Neuronal stem cell (in vitro differentiated cells): Measurements from ENCODE around the gene NDST1.

ENCODE experiments used
- DNase-seq: peaks from one replicate; pipeline ENCODE4 v3.0.0-alpha.2; 2013; ENCODE audit warnings: low spot score
- H2AFZ ChIP-seq: one replicate; pipeline ENCODE4 v1.6.1; 2013; ENCODE audit warnings: mild to moderate bottlenecking, low read length, inconsistent platforms
- H2AK5ac ChIP-seq: 2 replicates; pipeline ENCODE4 v1.6.1; 2013; ENCODE audit warnings: low read depth, mild to moderate bottlenecking, inconsistent platforms, low read length, moderate library complexity, mixed read lengths
- H2BK120ac ChIP-seq: 2 replicates; pipeline ENCODE4 v1.6.1; 2013; ENCODE audit warnings: low read depth, mild to moderate bottlenecking, inconsistent platforms, low read length, moderate library complexity, mixed read lengths
- H2BK12ac ChIP-seq: one replicate; pipeline ENCODE4 v1.6.1; 2013; ENCODE audit warnings: low read length, inconsistent platforms
- H2BK15ac ChIP-seq: 2 replicates; pipeline ENCODE4 v1.6.1; 2013; ENCODE audit warnings: mild to moderate bottlenecking, low read length, inconsistent platforms, mixed read lengths
- H2BK5ac ChIP-seq: one replicate; pipeline ENCODE4 v1.6.1; 2013; ENCODE audit warnings: inconsistent platforms, mild to moderate bottlenecking, low read length, moderate library complexity
- H3K14ac ChIP-seq: one replicate; pipeline ENCODE4 v1.6.1; 2013; ENCODE audit warnings: low read length, inconsistent platforms
- H3K18ac ChIP-seq: 2 replicates; pipeline ENCODE4 v1.6.1; 2013; ENCODE audit warnings: low read length, inconsistent platforms
- H3K23ac ChIP-seq: 2 replicates; pipeline ENCODE4 v1.6.1; 2013; ENCODE audit warnings: low read depth, mild to moderate bottlenecking, mixed read lengths, low read length, inconsistent platforms; ENCODE audit not compliant: poor library complexity
- H3K27ac ChIP-seq: replicated peaks from 3 replicates; pipeline ENCODE4 v1.5.1; 2013; ENCODE audit warnings: low read length, inconsistent platforms
- H3K27me3 ChIP-seq, 3 experiments: 2 replicates each; pipeline ENCODE4 v1.6.1; 2013; ENCODE audit warnings: low read length in 3 of 3, mild to moderate bottlenecking in 2 of 3, inconsistent platforms in 1 of 3, low read depth in 1 of 3, mixed read lengths in 1 of 3, moderate library complexity in 1 of 3; ENCODE audit not compliant: control insufficient read depth in 3 of 3, insufficient read depth in 3 of 3
- H3K36me3 ChIP-seq, 2 donors: replicated peaks in 1 of 2; 2 replicates each; pipeline ENCODE4 v1.6.1; 2013; ENCODE audit warnings: low read length in 2 of 2; ENCODE audit not compliant: control insufficient read depth in 2 of 2, insufficient read depth in 2 of 2
- H3K4ac ChIP-seq: 2 replicates; pipeline ENCODE4 v1.6.1; 2013; ENCODE audit warnings: inconsistent platforms, mild to moderate bottlenecking, low read length, moderate library complexity
- H3K4me1 ChIP-seq, 2 donors: 1 replicate in 1 of 2; 2 replicates in 1 of 2; pipeline ENCODE4 v1.6.1; 2013; ENCODE audit warnings: low read length in 2 of 2, low read depth in 1 of 2; ENCODE audit not compliant: control insufficient read depth in 2 of 2, insufficient read depth in 1 of 2
- H3K4me2 ChIP-seq: one replicate; pipeline ENCODE4 v1.6.1; 2013; ENCODE audit warnings: mild to moderate bottlenecking, low read length, inconsistent platforms; ENCODE audit not compliant: insufficient read depth, poor library complexity, severe bottlenecking
- H3K4me3 ChIP-seq, 2 donors: 2 replicates each; pipeline ENCODE4 v1.5.1; 2013; ENCODE audit warnings: low read length in 2 of 2, mild to moderate bottlenecking in 2 of 2, inconsistent platforms in 1 of 2, moderate library complexity in 1 of 2
- H3K79me1 ChIP-seq: one replicate; pipeline ENCODE4 v1.6.1; 2013; ENCODE audit warnings: low read depth, mild to moderate bottlenecking, inconsistent platforms, low read length, moderate library complexity
- H3K9ac ChIP-seq: one replicate; pipeline ENCODE4 v1.6.1; 2013; ENCODE audit warnings: mild to moderate bottlenecking, low read depth, low read length, inconsistent platforms; ENCODE audit not compliant: poor library complexity
- H3K9me3 ChIP-seq, 2 donors: replicated peaks in 1 of 2; 2 replicates each; pipeline versions ENCODE3 to v1.6.1; 2013; ENCODE audit warnings: low read length in 2 of 2, mild to moderate bottlenecking in 2 of 2, inconsistent platforms in 1 of 2, low read depth in 1 of 2, mixed read lengths in 1 of 2, moderate library complexity in 1 of 2; ENCODE audit not compliant: control insufficient read depth in 2 of 2, insufficient read depth in 1 of 2
- H4K8ac ChIP-seq: one replicate; pipeline ENCODE4 v1.6.1; 2013; ENCODE audit warnings: low read depth, mild to moderate bottlenecking, inconsistent platforms, low read length, moderate library complexity
- H4K91ac ChIP-seq: one replicate; pipeline ENCODE4 v1.6.1; 2013; ENCODE audit warnings: low read length, low read depth, mild to moderate bottlenecking, inconsistent platforms; ENCODE audit not compliant: poor library complexity
- WGBS, 2 donors: extraction: QIAGEN DNeasy Blood & Tissue Kit; methylation state at CpG; one replicate each; pipeline ENCODE4 v1.1.7; 2013; ENCODE audit warnings: missing lambda C conversion rate in 2 of 2, mixed read lengths in 1 of 2; ENCODE audit not compliant: insufficient read length in 2 of 2, insufficient replicate concordance in 1 of 2; ENCODE audit errors: extremely low coverage in 2 of 2; 5-methylcytosine and 5-hydroxymethylcytosine counted together

Gene NDST1

GRCh38 chr5:150492621-150493020 is 15.3 kb upstream of the NDST1 start:
- no peak overlapping the region for H3K23ac ChIP-seq
- no peak overlapping the region for H3K4me2 ChIP-seq
- peak overlapping the region; percentile 6 for H3K18ac ChIP-seq
- H3K9ac ChIP-seq = peak overlapping the region; percentile 15
- H2AFZ ChIP-seq = no peak overlapping the region
- no peak overlapping the region for H2BK120ac ChIP-seq
- H3K4me3 ChIP-seq = no peak overlapping the region
- H3K4ac ChIP-seq = no peak overlapping the region
- no peaks in the 10 kb centered on the region for H3K9me3 ChIP-seq
- WGBS, 2 donors = no CpG with 5 or more reads among the region's 6 CpGs
- H3K27me3 ChIP-seq = no peaks in the 10 kb centered on the region
- no peak overlapping the region for H2BK12ac ChIP-seq
- peak overlapping the region; percentile 53 for H2AK5ac ChIP-seq
- no peak overlapping the region for H4K8ac ChIP-seq
- H3K14ac ChIP-seq = no peak overlapping the region
- peaks cover 19 to 41% of the 10 kb centered on the region in 2 donors for H3K4me1 ChIP-seq
- H3K36me3 ChIP-seq = peaks cover 2 to 63% of the 10 kb centered on the region in 2 donors
- H4K91ac ChIP-seq = no peak overlapping the region
- no peak overlapping the region for H2BK15ac ChIP-seq
- no peak for DNase-seq
- H2BK5ac ChIP-seq = no peak overlapping the region
- H3K79me1 ChIP-seq = peaks cover 16% of the 10 kb centered on the region
- H3K27ac ChIP-seq = no peak overlapping the region

GRCh38 chr5:150496098-150496497 is 11.8 kb upstream of the NDST1 start:
- Histone ChIP-seq H3K27ac (no peak overlapping the region), H3K36me3 (peaks cover 2 to 59% of the 10 kb centered on the region in 2 donors), H3K23ac (no peak overlapping the region), H3K4me1 (peaks cover 25 to 43% of the 10 kb centered on the region in 2 donors), H2BK12ac (no peak overlapping the region), H3K9ac (no peak overlapping the region), H3K27me3 (no peaks in the 10 kb centered on the region), H4K8ac (no peak overlapping the region), H4K91ac (no peak overlapping the region), H2BK5ac (no peak overlapping the region), H2BK120ac (no peak overlapping the region), H3K9me3 (peaks cover 0 to 1% of the 10 kb centered on the region in 2 donors), H2AFZ (no peak overlapping the region), H3K4me3 (no peak overlapping the region), H3K14ac (no peak overlapping the region), H2BK15ac (peak overlapping the region; percentile 32), H3K18ac (peak overlapping the region; percentile 44), H3K4me2 (no peak overlapping the region), H3K79me1 (peaks cover 12% of the 10 kb centered on the region), H2AK5ac (peak overlapping the region; percentile 63), H3K4ac (no peak overlapping the region)
- WGBS, 2 donors = no CpG with 5 or more reads among the region's 3 CpGs
- no peak for DNase-seq

GRCh38 chr5:150496534-150496933 is 11.4 kb upstream of the NDST1 start:
- no peak overlapping the region for H3K27ac ChIP-seq
- peaks cover 25 to 43% of the 10 kb centered on the region in 2 donors for H3K4me1 ChIP-seq

GRCh38 chr5:150497274-150497988 is 10.5 kb upstream of the NDST1 start:
- Histone ChIP-seq H3K14ac (peak overlapping the region; percentile 26), H4K8ac (no peak overlapping the region), H2BK12ac (peak overlapping the region; percentile 35), H3K9me3 (peaks cover 0 to 1% of the 10 kb centered on the region in 2 donors), H3K4ac (peak overlapping the region; percentile 13), H3K23ac (no peak overlapping the region), H2BK5ac (peak overlapping the region; percentile 17), H2BK15ac (peak overlapping the region; percentile 76), H3K79me1 (peaks cover 8% of the 10 kb centered on the region), H2AK5ac (no peak overlapping the region), H3K36me3 (peaks cover 2 to 51% of the 10 kb centered on the region in 2 donors), H3K18ac (peak overlapping the region; percentile 60), H2AFZ (no peak overlapping the region), H3K4me1 (peaks cover 25 to 45% of the 10 kb centered on the region in 2 donors), H3K4me3 (no peak overlapping the region), H2BK120ac (peak overlapping the region; percentile 17), H3K4me2 (no peak overlapping the region), H3K9ac (peak overlapping the region; percentile 31), H3K27me3 (no peaks in the 10 kb centered on the region), H3K27ac (peak overlapping the region; percentile 88), H4K91ac (no peak overlapping the region)
- DNase-seq = no peak
- no CpG with 5 or more reads among the region's 14 CpGs for WGBS, 2 donors

More at GRCh38 chr5:150496534-150496933, 11.4 kb upstream of the NDST1 start:
- H3K36me3 ChIP-seq = peaks cover 2 to 59% of the 10 kb centered on the region in 2 donors
- H3K4ac ChIP-seq = no peak overlapping the region
- H3K79me1 ChIP-seq = peaks cover 12% of the 10 kb centered on the region
- no peak overlapping the region for H3K4me2 ChIP-seq
- no peak overlapping the region for H2BK5ac ChIP-seq
- H2BK15ac ChIP-seq = peak overlapping the region; percentile 32
- no peak overlapping the region for H3K23ac ChIP-seq
- H3K14ac ChIP-seq = no peak overlapping the region
- no peak overlapping the region for H2BK120ac ChIP-seq
- WGBS, 2 donors = no CpG with 5 or more reads among the region's 4 CpGs
- no peaks in the 10 kb centered on the region for H3K27me3 ChIP-seq
- H3K9me3 ChIP-seq = peaks cover 0 to 1% of the 10 kb centered on the region in 2 donors
- no peak overlapping the region for H2AFZ ChIP-seq
- H3K9ac ChIP-seq = no peak overlapping the region
- no peak overlapping the region for H3K4me3 ChIP-seq
- H4K8ac ChIP-seq = no peak overlapping the region
- DNase-seq = no peak
- peak overlapping the region; percentile 63 for H2AK5ac ChIP-seq
- H3K18ac ChIP-seq = peak overlapping the region; percentile 44
- no peak overlapping the region for H2BK12ac ChIP-seq
- no peak overlapping the region for H4K91ac ChIP-seq
